H1 (cell line): ENCODE measurements around the gene AAMDC. TPM values are rescaled to one million over a fixed set of nuclear protein-coding genes. Genes with fewer than 3 reads are reported as not detected.

ENCODE experiments used
- CTCF ChIA-PET: fragments of 300-600 bp; sonication (Branson Sonifier 250); formaldehyde crosslinking; loops from one replicate; lab custom pipeline; 2021; ENCODE audit not compliant: partially characterized antibody; lab: Charles Lee
- POLR2A ChIA-PET: fragments of 300-600 bp; sonication (Branson Sonifier 250); formaldehyde crosslinking; loops from one replicate; lab custom pipeline; 2021; ENCODE audit warnings: inconsistent platforms; ENCODE audit not compliant: partially characterized antibody; lab: Charles Lee
- DNase-seq, 2 experiments: peaks; one replicate each; pipeline versions ENCODE4 v3.0.0 to v3.0.0-alpha.2; 2010 to 2022; ENCODE audit warnings: low spot score in 2 of 2, low read depth in 1 of 2, mixed read lengths in 1 of 2
- FAIRE-seq: peaks from 2 replicates; lab custom pipeline; 2011; peaks lifted over from hg19 to GRCh38; lab: Jason Lieb, UNC
- H2AFZ ChIP-seq: 2 replicates; pipeline ENCODE4 v1.8.1; 2012; ENCODE audit warnings: low read length, inconsistent platforms
- H2AK5ac ChIP-seq: 2 replicates; pipeline ENCODE4 v1.6.1; 2013; ENCODE audit warnings: low read depth, low read length
- H2BK120ac ChIP-seq: replicated peaks from 2 replicates; pipeline ENCODE3; 2013; ENCODE audit warnings: low read depth, low read length, inconsistent platforms
- H2BK12ac ChIP-seq: 2 replicates; pipeline ENCODE4 v1.6.1; 2013; ENCODE audit warnings: low read depth, low read length
- H2BK15ac ChIP-seq: 2 replicates; pipeline ENCODE4 v1.6.1; 2013; ENCODE audit warnings: low read length
- H2BK20ac ChIP-seq: 2 replicates; pipeline ENCODE4 v1.6.1; 2013; ENCODE audit warnings: low read length
- H2BK5ac ChIP-seq: 2 replicates; pipeline ENCODE4 v1.6.1; 2013; ENCODE audit warnings: low read depth, low read length
- H3K14ac ChIP-seq: 2 replicates; pipeline ENCODE4 v1.6.1; 2013; ENCODE audit warnings: inconsistent platforms; ENCODE audit not compliant: insufficient read length
- H3K18ac ChIP-seq: 2 replicates; pipeline ENCODE4 v1.6.1; 2013; ENCODE audit warnings: low read length; ENCODE audit errors: extremely low read depth
- H3K23ac ChIP-seq: 2 replicates; pipeline ENCODE4 v1.6.1; 2013; ENCODE audit warnings: inconsistent platforms; ENCODE audit not compliant: insufficient read length
- H3K23me2 ChIP-seq: 2 replicates; pipeline ENCODE4 v1.6.1; 2013; ENCODE audit warnings: low read depth, low read length
- H3K27ac ChIP-seq: 2 replicates; pipeline ENCODE4 v1.6.1; 2011; ENCODE audit warnings: low read depth, low read length, inconsistent platforms
- H3K27me3 ChIP-seq, 4 experiments: replicated peaks in 1 of 4; 1 replicate in 1 of 4; 2 replicates in 3 of 4; pipeline versions ENCODE4 v1.6.1 to v1.8.1; 2011 to 2013; ENCODE audit warnings: low read length in 3 of 4, mild to moderate bottlenecking in 3 of 4, inconsistent platforms in 2 of 4, mixed read lengths in 2 of 4, moderate library complexity in 1 of 4; ENCODE audit not compliant: control insufficient read depth in 3 of 4, insufficient read depth in 3 of 4; ENCODE audit errors: extremely low read depth in 1 of 4
- H3K36me3 ChIP-seq, 4 experiments: 2 replicates each; pipeline versions ENCODE4 v1.6.1 to v1.8.1; 2011 to 2013; ENCODE audit warnings: mild to moderate bottlenecking in 4 of 4, low read length in 3 of 4, moderate library complexity in 2 of 4, control low read depth in 1 of 4, inconsistent platforms in 1 of 4; ENCODE audit not compliant: insufficient read depth in 4 of 4, control insufficient read depth in 2 of 4
- H3K4ac ChIP-seq: replicated peaks from 2 replicates; pipeline ENCODE3; 2013; ENCODE audit warnings: low read length, low read depth, mixed read lengths, inconsistent platforms; ENCODE audit not compliant: insufficient read length
- H3K4me1 ChIP-seq, 4 experiments: replicated peaks in 1 of 4; 1 replicate in 1 of 4; 2 replicates in 3 of 4; pipeline versions ENCODE4 v1.6.1 to v1.8.1; 2011 to 2013; ENCODE audit warnings: low read length in 3 of 4, inconsistent platforms in 2 of 4, mixed read lengths in 1 of 4; ENCODE audit not compliant: insufficient read depth in 4 of 4, control insufficient read depth in 3 of 4
- H3K4me2 ChIP-seq, 2 experiments: 2 replicates each; pipeline versions ENCODE4 v1.6.1 to v1.8.1; 2011 to 2013; ENCODE audit warnings: low read depth in 2 of 2, low read length in 2 of 2, control low read depth in 1 of 2, inconsistent platforms in 1 of 2, mild to moderate bottlenecking in 1 of 2; ENCODE audit not compliant: insufficient read depth in 1 of 2
- H3K4me3 ChIP-seq, 4 experiments: fragments of 200-600, 300-600 bp in 1 of 4; sonication (generic), shearing (Covaris generic), sonication (Bioruptor Twin) in 1 of 4; 2 replicates each; pipeline versions ENCODE4 v1.5.1 to v1.8.1; 2011 to 2016; ENCODE audit warnings: low read length in 4 of 4, low read depth in 3 of 4, control low read depth in 2 of 4, inconsistent platforms in 2 of 4, mild to moderate bottlenecking in 2 of 4, mixed read lengths in 1 of 4, moderate library complexity in 1 of 4; ENCODE audit not compliant: insufficient read depth in 2 of 4; ENCODE audit errors: extremely low read depth in 1 of 4
- H3K56ac ChIP-seq: replicated peaks from 2 replicates; pipeline ENCODE3; 2013; ENCODE audit warnings: low read depth, mild to moderate bottlenecking, mixed read lengths, low read length, inconsistent platforms; ENCODE audit not compliant: insufficient read length
- H3K79me1 ChIP-seq: 2 replicates; pipeline ENCODE4 v1.6.1; 2013; ENCODE audit warnings: low read depth, low read length, control low read depth
- H3K79me2 ChIP-seq, 2 experiments: 2 replicates each; pipeline versions ENCODE4 v1.6.1 to v1.8.1; 2012 to 2013; ENCODE audit warnings: low read length in 2 of 2, mild to moderate bottlenecking in 2 of 2, inconsistent platforms in 1 of 2; ENCODE audit not compliant: insufficient read depth in 2 of 2, control insufficient read depth in 1 of 2
- H3K9ac ChIP-seq, 4 experiments: replicated peaks in 1 of 4; 1 replicate in 1 of 4; 2 replicates in 3 of 4; pipeline versions ENCODE4 v1.6.1 to v1.8.1; 2011 to 2013; ENCODE audit warnings: low read depth in 3 of 4, low read length in 3 of 4, control low read depth in 2 of 4, mild to moderate bottlenecking in 2 of 4, moderate library complexity in 2 of 4, inconsistent platforms in 1 of 4; ENCODE audit errors: extremely low read depth in 1 of 4
- H3K9me3 ChIP-seq, 2 experiments: 2 replicates each; pipeline versions ENCODE4 v1.6.1 to v1.8.1; 2012 to 2013; ENCODE audit warnings: mild to moderate bottlenecking in 2 of 2, moderate library complexity in 2 of 2, control low read depth in 1 of 2, inconsistent platforms in 1 of 2, low read depth in 1 of 2, low read length in 1 of 2, mixed read lengths in 1 of 2; ENCODE audit not compliant: insufficient read depth in 2 of 2
- H4K20me1 ChIP-seq, 2 experiments: replicated peaks in 1 of 2; 2 replicates each; pipeline versions ENCODE3 to v1.8.1; 2011 to 2013; ENCODE audit warnings: inconsistent platforms in 2 of 2, low read length in 2 of 2, mild to moderate bottlenecking in 1 of 2; ENCODE audit not compliant: insufficient read depth in 2 of 2, control insufficient read depth in 1 of 2
- H4K5ac ChIP-seq: 2 replicates; pipeline ENCODE4 v1.6.1; 2013; ENCODE audit warnings: low read length, low read depth, mixed read lengths, inconsistent platforms; ENCODE audit not compliant: insufficient read length
- H4K8ac ChIP-seq: 2 replicates; pipeline ENCODE4 v1.8.0; 2013; ENCODE audit warnings: mild to moderate bottlenecking, moderate library complexity, low read length, inconsistent platforms; ENCODE audit not compliant: insufficient read depth; ENCODE audit errors: extremely low read depth
- H4K91ac ChIP-seq: replicated peaks from 2 replicates; pipeline ENCODE3; 2013; ENCODE audit warnings: low read length, mixed read lengths, inconsistent platforms; ENCODE audit not compliant: insufficient read length
- CBX5 ChIP-seq: fragments of 300-800, 300-1000 bp; sonication (generic); IDR thresholded peaks from 2 replicates; pipeline ENCODE4 v1.7.1; 2016; ENCODE audit warnings: antibody characterized with exemption, low read length, low read depth
- EP300 ChIP-seq, 2 experiments: IDR thresholded peaks; 1 replicate in 1 of 2; 2 replicates in 1 of 2; pipeline ENCODE4 v1.6.1; 2011 to 2012; ENCODE audit warnings: low read depth in 2 of 2, low read length in 2 of 2, mild to moderate bottlenecking in 2 of 2, borderline replicate concordance in 1 of 2, inconsistent platforms in 1 of 2, moderate library complexity in 1 of 2
- FOSL1 ChIP-seq: IDR thresholded peaks from 2 replicates; pipeline ENCODE4 v1.6.1; 2011; ENCODE audit warnings: mild to moderate bottlenecking, low read depth, low read length, moderate library complexity; ENCODE audit not compliant: insufficient read depth
- NANOG ChIP-seq: IDR thresholded peaks from 2 replicates; pipeline ENCODE4 v1.6.1; 2011; ENCODE audit warnings: low read length, low read depth, mild to moderate bottlenecking, inconsistent platforms; ENCODE audit not compliant: insufficient read depth, poor library complexity, severe bottlenecking
- POLR2A ChIP-seq, 2 experiments: IDR thresholded peaks; 1 replicate in 1 of 2; 2 replicates in 1 of 2; pipeline ENCODE4 v1.6.1; 2011; ENCODE audit warnings: low read depth in 2 of 2, low read length in 2 of 2, mild to moderate bottlenecking in 2 of 2; ENCODE audit errors: control extremely low read depth in 1 of 2
- RBBP5 ChIP-seq: IDR thresholded peaks from 2 replicates; pipeline ENCODE4 v1.7.1; 2012; ENCODE audit warnings: low read depth, mild to moderate bottlenecking, inconsistent platforms, low read length, moderate library complexity, borderline replicate concordance
- RXRA ChIP-seq: IDR thresholded peaks from 2 replicates; pipeline ENCODE4 v1.6.1; 2011; ENCODE audit warnings: low read depth, mild to moderate bottlenecking, low read length, moderate library complexity; ENCODE audit not compliant: insufficient read depth
- SIRT6 ChIP-seq: IDR thresholded peaks from one replicate; pipeline ENCODE4 v1.7.1; 2012; ENCODE audit warnings: low read length, inconsistent platforms
- SIX5 ChIP-seq: IDR thresholded peaks from 2 replicates; pipeline ENCODE4 v1.6.1; 2011; ENCODE audit warnings: mild to moderate bottlenecking, low read depth, low read length
- TCF12 ChIP-seq: IDR thresholded peaks from 2 replicates; pipeline ENCODE4 v1.6.1; 2011; ENCODE audit warnings: low read depth, mild to moderate bottlenecking, low read length
- WGBS, 2 experiments: shearing (Covaris generic) in 1 of 2; methylation state at CpG; one replicate each; pipeline versions ENCODE4 v1.1.6 to v1.1.7; 2013 to 2015; ENCODE audit warnings: low lambda C conversion rate in 2 of 2, mixed read lengths in 2 of 2, inconsistent platforms in 1 of 2, low coverage in 1 of 2, missing lambda C conversion rate in 1 of 2; ENCODE audit not compliant: insufficient replicate concordance in 2 of 2, insufficient coverage in 1 of 2, insufficient read length in 1 of 2; ENCODE audit errors: extremely low coverage in 1 of 2, missing lambda C conversion rate in 1 of 2; 5-methylcytosine and 5-hydroxymethylcytosine counted together
- polyA plus RNA-seq, 7 experiments: library from polyadenylated mRNA; depleted of rRNA in 3 of 7; stranded (reverse) in 5 of 7; unstranded in 2 of 7; fragments of >200 nt in 5 of 7; fragments of 200-250 nt in 2 of 7; gene quantifications; 1 replicate in 5 of 7; 2 replicates in 1 of 7; 4 replicates in 1 of 7; pipeline versions ENCODE4 v1.2.1 to v1.2.3, GENCODE V29; 2011 to 2013; ENCODE audit warnings: missing spikeins in 2 of 7, mixed read lengths in 2 of 7
- total RNA-seq: library from RNA; stranded (reverse); fragmentation: NEBNext Ultra II Directional; extraction: Animal tissue kit (Norgen Biotek cat#: 25700); gene quantifications from 2 replicates; pipeline ENCODE4 v1.2.1, GENCODE V29; 2021
- TF ChIP-seq, protein P1 (sequence below): IDR thresholded peaks from 2 replicates; pipeline ENCODE4 v1.6.1; 2011; ENCODE audit warnings: low read length, improper control_type of control experiment

AAMDC gene
- total and polyA plus RNA-seq, 2 of the 8 experiments (the other 6 are each of a cell fraction or from before 2014, with no cell fraction given) = 17.2 to 19.5 TPM

DNA sequence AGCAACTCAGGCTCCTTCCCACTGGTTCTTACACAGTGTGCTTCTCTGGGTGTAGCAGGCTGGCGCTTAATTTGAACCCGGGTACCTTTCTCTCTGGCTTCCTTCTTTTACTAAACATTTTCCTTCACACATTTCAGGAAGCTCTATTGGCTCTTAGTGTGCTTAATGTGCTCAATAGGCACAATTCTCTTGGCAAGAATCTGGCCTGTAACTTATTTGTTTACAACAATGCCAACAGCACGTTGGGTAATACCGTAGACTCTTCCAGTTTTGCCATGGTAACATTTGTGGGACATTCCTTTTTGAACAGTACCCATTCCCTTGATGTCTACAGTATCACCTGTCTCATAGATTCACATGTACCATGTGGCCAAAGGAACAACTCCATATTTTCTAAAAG, 47.8 kb downstream of the AAMDC start:
- H2BK12ac ChIP-seq = no peak overlapping the region
- CTCF ChIA-PET = interaction anchor here (0.6 kb wide), 1 partner anchor 657 kb away, joined by 3 read pairs; no protein-coding TSS in a partner anchor
- no peaks in the 10 kb centered on the region for H3K79me1 ChIP-seq
- H2BK5ac ChIP-seq = no peak overlapping the region
- H4K8ac ChIP-seq = no peak overlapping the region
- H3K79me2 ChIP-seq = no peaks in the 10 kb centered on the region
- H4K20me1 ChIP-seq = no peaks in the 10 kb centered on the region
- H3K23me2 ChIP-seq = no peaks in the 10 kb centered on the region
- H3K14ac ChIP-seq = no peak overlapping the region
- no peak overlapping the region for H2AFZ ChIP-seq
- H4K5ac ChIP-seq = no peak overlapping the region
- H3K4me2 ChIP-seq = no peak overlapping the region
- no peak overlapping the region for H3K23ac ChIP-seq
- no peak for DNase-seq
- no peak overlapping the region for H2BK20ac ChIP-seq
- no peaks in the 10 kb centered on the region for H3K4me1 ChIP-seq
- H2BK15ac ChIP-seq = no peak overlapping the region
- H3K56ac ChIP-seq = no peak overlapping the region
- H2BK120ac ChIP-seq = no peak overlapping the region
- no peak overlapping the region for H3K4ac ChIP-seq
- H3K9ac ChIP-seq = no peak overlapping the region
- POLR2A ChIA-PET = no interaction called here
- no peaks in the 10 kb centered on the region for H3K27me3 ChIP-seq
- WGBS, 2 experiments = 90% methylated on average over 4 of the region's 4 CpGs; no CpG with 5 or more reads in 1 of the 2 experiments
- H2AK5ac ChIP-seq = no peak overlapping the region
- TF ChIP-seq FOSL1 = no peak
- no peak for TF ChIP-seq NANOG
- no peak for TF ChIP-seq TCF12
- TF ChIP-seq SIX5 = no peak
- TF ChIP-seq EP300 (IDR thresholded peaks at IDR 0.05; ENCODE audit: borderline replicate concordance in 1 of 2, low read depth in 2 of 2, low read length in 2 of 2) = no peak
- TF ChIP-seq CBX5 = no peak
- no peak for TF ChIP-seq RXRA
- no peak for TF ChIP-seq SIRT6
- TF ChIP-seq RBBP5 = no peak
- TF ChIP-seq, protein P1, sequence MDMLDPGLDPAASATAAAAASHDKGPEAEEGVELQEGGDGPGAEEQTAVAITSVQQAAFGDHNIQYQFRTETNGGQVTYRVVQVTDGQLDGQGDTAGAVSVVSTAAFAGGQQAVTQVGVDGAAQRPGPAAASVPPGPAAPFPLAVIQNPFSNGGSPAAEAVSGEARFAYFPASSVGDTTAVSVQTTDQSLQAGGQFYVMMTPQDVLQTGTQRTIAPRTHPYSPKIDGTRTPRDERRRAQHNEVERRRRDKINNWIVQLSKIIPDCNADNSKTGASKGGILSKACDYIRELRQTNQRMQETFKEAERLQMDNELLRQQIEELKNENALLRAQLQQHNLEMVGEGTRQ = no peak
- no peak for TF ChIP-seq POLR2A (IDR thresholded peaks at IDR 0.05; ENCODE audit: control extremely low read depth in 1 of 2, low read depth in 2 of 2, low read length in 2 of 2)
- H3K9me3 ChIP-seq = no peaks in the 10 kb centered on the region
- no peak overlapping the region for H3K4me3 ChIP-seq
- H3K36me3 ChIP-seq = peaks cover 0 to 13% (median 3%) of the 10 kb centered on the region in 4 experiments; a peak in 5 of 8 replicates
- no peak for FAIRE-seq
- H4K91ac ChIP-seq = no peak overlapping the region
- no peak overlapping the region for H3K18ac ChIP-seq
- no peak overlapping the region; the same call in 1 of the 2 replicates for H3K27ac ChIP-seq
